A549 (cell line): ENCODE results near the gene FAM13A. TPM values are rescaled to one million over a fixed set of nuclear protein-coding genes. Genes with fewer than 3 reads are reported as not detected.

Source experiments
- ATAC-seq, 2 experiments: fragments of 200-7000 bp in 1 of 2; fragments of >200 bp in 1 of 2; cut with Nextera tagmentation in 1 of 2; cut with Tn5 transposase in 1 of 2; 3 replicates each; pipeline versions ENCODE4 v1.8.0 to v1.9.1; 2018 to 2020; ENCODE audit warnings: mild to moderate bottlenecking in 1 of 2, moderate library complexity in 1 of 2
- CTCF ChIA-PET: fragments of 300-600 bp; sonication (Branson Sonifier 250); formaldehyde crosslinking; extraction: SDS; loops from one replicate; lab custom pipeline; 2021; ENCODE audit warnings: antibody characterized with exemption, inconsistent platforms; lab: Yijun Ruan, JAX
- POLR2A ChIA-PET: fragments of 350-600 bp; formaldehyde crosslinking; extraction: SDS; loops from one replicate; lab custom pipeline; 2021; ENCODE audit warnings: antibody characterized with exemption, inconsistent platforms; lab: Yijun Ruan, JAX
- DNase-seq, 2 experiments: peaks; one replicate each; pipeline versions ENCODE4 v3.0.0 to v3.0.0-alpha.2; 2011 to 2016; ENCODE audit warnings: low read depth in 1 of 2, low spot score in 1 of 2
- FAIRE-seq: peaks from 2 replicates; lab custom pipeline; 2011; peaks lifted over from hg19 to GRCh38; lab: Jason Lieb, UNC
- H3K27ac ChIP-seq, 2 experiments: fragments of >200 bp; sonication (Bioruptor Twin); formaldehyde crosslinking; 3 replicates each; pipeline ENCODE4 v1.5.1; 2016 to 2017
- H3K4me1 ChIP-seq: fragments of >200 bp; sonication (Bioruptor Twin); formaldehyde crosslinking; 3 replicates; pipeline ENCODE4 v1.6.1; 2016
- H3K4me2 ChIP-seq: fragments of >200 bp; sonication (Bioruptor Twin); formaldehyde crosslinking; 3 replicates; pipeline ENCODE4 v1.6.1; 2016
- H3K4me3 ChIP-seq: fragments of >200 bp; sonication (Bioruptor Twin); formaldehyde crosslinking; 3 replicates; pipeline ENCODE4 v1.5.1; 2016
- H3K9me3 ChIP-seq: fragments of >200 bp; sonication (Bioruptor Twin); formaldehyde crosslinking; 3 replicates; pipeline ENCODE4 v1.6.1; 2016
- CTCF ChIP-seq: fragments of >200 bp; sonication (Bioruptor Twin); formaldehyde crosslinking; IDR thresholded peaks from 3 replicates; pipeline ENCODE4 v1.5.1; 2016
- EHF ChIP-seq: fragments of 250-450 bp; sonication (Bioruptor Pico); IDR thresholded peaks from 2 replicates; pipeline ENCODE4 v1.5.0; 2020; ENCODE audit warnings: mild to moderate bottlenecking
- EP300 ChIP-seq, 2 experiments: fragments of >200 bp; sonication (Bioruptor Twin); formaldehyde crosslinking; IDR thresholded peaks; 2 replicates in 1 of 2; 3 replicates in 1 of 2; pipeline ENCODE4 v1.6.1; 2016 to 2017
- FOSL2 ChIP-seq, 2 experiments: fragments of 450-650 bp in 1 of 2; fragments of >200 bp in 1 of 2; sonication (Bioruptor Twin) in 1 of 2; formaldehyde crosslinking; IDR thresholded peaks; 2 replicates each; pipeline versions ENCODE4 v1.5.0 to v1.6.1; 2016 to 2020; ENCODE audit warnings: mild to moderate bottlenecking in 1 of 2, moderate library complexity in 1 of 2
- GATA3 ChIP-seq: IDR thresholded peaks from 2 replicates; pipeline ENCODE4 v1.6.1; 2012; ENCODE audit warnings: borderline replicate concordance
- HES2 ChIP-seq: fragments of >200 bp; sonication (Bioruptor Twin); formaldehyde crosslinking; IDR thresholded peaks from 2 replicates; pipeline ENCODE4 v1.6.1; 2016
- HMGXB4 ChIP-seq: fragments of 250-450 bp; sonication (Bioruptor Pico); IDR thresholded peaks from 2 replicates; pipeline ENCODE4 v1.5.0; 2021; ENCODE audit warnings: mild to moderate bottlenecking, moderate library complexity, borderline replicate concordance
- HOXB13 ChIP-seq: fragments of 250-450 bp; sonication (Bioruptor Pico); IDR thresholded peaks from 2 replicates; pipeline ENCODE4 v1.5.0; 2020; ENCODE audit warnings: low read depth, mild to moderate bottlenecking, moderate library complexity
- MAFK ChIP-seq: fragments of 450-650 bp; IDR thresholded peaks from 2 replicates; pipeline ENCODE4 v1.6.1; 2014; ENCODE audit not compliant: partially characterized antibody
- MAX ChIP-seq: IDR thresholded peaks from 2 replicates; pipeline ENCODE4 v1.6.1; 2012
- MYC ChIP-seq: IDR thresholded peaks from 2 replicates; pipeline ENCODE4 v1.6.1; 2012; ENCODE audit warnings: mild to moderate bottlenecking, inconsistent platforms, low read length, improper control_type of control experiment, borderline replicate concordance
- POLR2AphosphoS2 ChIP-seq: conservative IDR thresholded peaks from 2 replicates; pipeline ENCODE4 v1.6.1; 2012; ENCODE audit warnings: low read length, improper control_type of control experiment, inconsistent platforms
- RARB ChIP-seq: fragments of 250-450 bp; sonication (Bioruptor Pico); IDR thresholded peaks from 2 replicates; pipeline ENCODE4 v1.8.0; 2021; ENCODE audit warnings: mild to moderate bottlenecking, moderate library complexity
- RFX5 ChIP-seq: fragments of 450-650 bp; IDR thresholded peaks from 2 replicates; pipeline ENCODE4 v1.7.1; 2014; ENCODE audit warnings: antibody characterized with exemption, mild to moderate bottlenecking, moderate library complexity
- RNF2 ChIP-seq: fragments of 200-600 bp; sonication (generic); IDR thresholded peaks from 2 replicates; pipeline ENCODE4 v1.6.1; 2016; ENCODE audit warnings: low read depth, mild to moderate bottlenecking, antibody characterized with exemption, moderate library complexity, borderline replicate concordance
- SMC3 ChIP-seq: fragments of >200 bp; sonication (Bioruptor Twin); formaldehyde crosslinking; IDR thresholded peaks from 3 replicates; pipeline ENCODE4 v1.6.1; 2018; ENCODE audit warnings: inconsistent platforms
- TFCP2L1 ChIP-seq: fragments of 250-450 bp; sonication (Bioruptor Pico); IDR thresholded peaks from 2 replicates; pipeline ENCODE4 v1.5.0; 2021; ENCODE audit warnings: mild to moderate bottlenecking
- TP53 ChIP-seq: fragments of 250-450 bp; sonication (Bioruptor Pico); IDR thresholded peaks from 2 replicates; pipeline ENCODE4 v1.5.0; 2021; ENCODE audit warnings: mild to moderate bottlenecking, moderate library complexity
- USF2 ChIP-seq: fragments of 450-650 bp; IDR thresholded peaks from 2 replicates; pipeline ENCODE4 v1.6.1; 2014; ENCODE audit warnings: antibody characterized with exemption
- ZNF302 ChIP-seq: fragments of 250-450 bp; sonication (Bioruptor Pico); IDR thresholded peaks from 2 replicates; pipeline ENCODE4 v1.9.0; 2021; ENCODE audit warnings: inconsistent platforms, mild to moderate bottlenecking, moderate library complexity
- ZSCAN20 ChIP-seq: fragments of 250-450 bp; sonication (Bioruptor Pico); IDR thresholded peaks from 2 replicates; pipeline ENCODE4 v1.8.0; 2022; ENCODE audit warnings: mild to moderate bottlenecking, moderate library complexity
- WGBS: methylation state at CpG from one replicate; pipeline ENCODE4 v1.1.6; 2017; ENCODE audit errors: missing lambda C conversion rate; 5-methylcytosine and 5-hydroxymethylcytosine counted together
- polyA plus RNA-seq, 4 experiments: library from polyadenylated mRNA; depleted of rRNA in 3 of 4; stranded (reverse); fragments of >200 nt; fragmentation: RNase III in 1 of 4; extraction: RNeasy Plus Mini Kit Qiagen cat#74134 plus additional on column Dnase treatment in 1 of 4; gene quantifications; 2 replicates in 3 of 4; 3 replicates in 1 of 4; pipeline ENCODE4 v1.2.3, GENCODE V29; 2011 to 2017

FAM13A gene
- polyA plus RNA-seq, 2 of the 4 experiments (the other 2 are of a cell fraction), result 6.5 to 22.0 TPM

- H3K9me3 ChIP-seq, result no peaks in the 10 kb centered on the region
- peaks cover 58% of the 10 kb centered on the region for H3K4me1 ChIP-seq
- WGBS, result 92% methylated on average over 6 of the region's 6 CpGs
- ChIA-PET CTCF (no interaction called here), POLR2A (no interaction called here)
- DNase-seq, result no peak
- TF ChIP-seq RARB (CRISPR knock-in tag) (no peak), EHF (no peak), HES2 (no peak), ZNF302 (CRISPR knock-in tag) (no peak), RNF2 (no peak), TFCP2L1 (CRISPR knock-in tag) (no peak), TP53 (CRISPR knock-in tag) (no peak), MAFK (no peak), HMGXB4 (CRISPR knock-in tag) (no peak), SMC3 (no peak), HOXB13 (CRISPR knock-in tag) (no peak)
- no peak overlapping the region for H3K27ac ChIP-seq
- no peak for ATAC-seq
- FAIRE-seq, result no peak
- no peak overlapping the region for H3K4me3 ChIP-seq
- H3K4me2 ChIP-seq, result no peak overlapping the region
Observed at GRCh38 chr4:88757776-88758175, 299.2 kb downstream of the FAM13A start.

GRCh38 chr4:88757067-88757466, 299.9 kb downstream of the FAM13A start:
- ChIA-PET CTCF (interaction anchor here (1.2 kb wide), 1 partner anchor 51 kb away, joined by 3 read pairs; no protein-coding TSS in a partner anchor), POLR2A (no interaction called here)
- Histone ChIP-seq H3K27ac (no peak overlapping the region), H3K4me3 (no peak overlapping the region), H3K9me3 (no peaks in the 10 kb centered on the region), H3K4me1 (peaks cover 66% of the 10 kb centered on the region), H3K4me2 (no peak overlapping the region)
- TF ChIP-seq EP300 (IDR thresholded peaks at IDR 0.05) (no peak), FOSL2 (IDR thresholded peaks at IDR 0.05) (no peak), FOSL2 (CRISPR knock-in tag; IDR thresholded peaks at IDR 0.05) (no peak), TFCP2L1 (CRISPR knock-in tag) (no peak), ZSCAN20 (CRISPR knock-in tag) (no peak), MYC (no peak), MAX (no peak), CTCF (no peak)
- no peak for ATAC-seq
- FAIRE-seq, result no peak
- no peak for DNase-seq

- no peak overlapping the region for H3K27ac ChIP-seq
- POLR2A ChIA-PET, result no interaction called here
- 88% methylated on average over 5 of the region's 5 CpGs for WGBS
- TF ChIP-seq RFX5 (no peak), GATA3 (no peak), USF2 (no peak), POLR2AphosphoS2 (no peak), EP300 (IDR thresholded peaks at IDR 0.05) (no peak)
- TF ChIP-seq, all 56 proteins: peak for 0
- Histone ChIP-seq H3K9me3 (no peaks in the 10 kb centered on the region), H3K4me3 (no peak overlapping the region), H3K4me1 (peaks cover 75% of the 10 kb centered on the region), H3K4me2 (no peak overlapping the region)
- no peak for ATAC-seq
- CTCF ChIA-PET, result interaction anchor here (1.2 to 1.3 kb wide), 2 partner anchors 9 to 50 kb away, joined by 3 read pairs; no protein-coding TSS in a partner anchor
- FAIRE-seq, result no peak
- DNase-seq, result no peak
Observed at GRCh38 chr4:88756149-88756548, 300.8 kb downstream of the FAM13A start.
